ENCODE measurements around the gene MRPL10.
"Not testable (repeated sequence)": the region's sequence is repeated elsewhere in the genome, so short reads cannot be mapped to it uniquely, and the experiment has no call there.

Gene MRPL10

GRCh38 chr17:47792979-47793378 lies 38.4 kb downstream of the MRPL10 start:
- Histone ChIP-seq H3K9ac (ENCODE audit: low read depth, low read length) (no peak overlapping the region), H3K27me3 (ENCODE audit: insufficient read depth, low read length) (peaks cover 74% of the 10 kb centered on the region), H3K9me3 (ENCODE audit: insufficient read depth, low read depth, low read length) (no peaks in the 10 kb centered on the region), H3K4me3 (ENCODE audit: low read length) (no peak overlapping the region), H3K4me1 (ENCODE audit: insufficient read depth, low read length) (no peaks in the 10 kb centered on the region), H3K27ac (ENCODE audit: low read length) (no peak overlapping the region), H3K36me3 (ENCODE audit: insufficient read depth, low read depth, low read length) (no peaks in the 10 kb centered on the region)

- Histone ChIP-seq H3K4me1 (ENCODE audit: insufficient read depth, low read length) (no peaks in the 10 kb centered on the region), H3K9ac (ENCODE audit: low read depth, low read length) (no peak overlapping the region), H3K27ac (ENCODE audit: low read length) (no peak overlapping the region), H3K36me3 (ENCODE audit: insufficient read depth, low read depth, low read length) (no peaks in the 10 kb centered on the region), H3K4me3 (ENCODE audit: low read length) (no peak overlapping the region), H3K9me3 (ENCODE audit: insufficient read depth, low read depth, low read length) (no peaks in the 10 kb centered on the region), H3K27me3 (ENCODE audit: insufficient read depth, low read length) (peaks cover 78% of the 10 kb centered on the region)
These were observed 38.9 kb downstream of the MRPL10 start for GRCh38 chr17:47792457-47792856.

- H3K36me3 ChIP-seq (ENCODE audit: insufficient read depth, low read depth, low read length), result no peaks in the 10 kb centered on the region
- no peak overlapping the region for H3K9ac ChIP-seq (ENCODE audit: low read depth, low read length)
- no peaks in the 10 kb centered on the region for H3K9me3 ChIP-seq (ENCODE audit: insufficient read depth, low read depth, low read length)
- H3K4me3 ChIP-seq (ENCODE audit: low read length), result no peak overlapping the region
- H3K4me1 ChIP-seq (ENCODE audit: insufficient read depth, low read length), result no peaks in the 10 kb centered on the region
- H3K27ac ChIP-seq (ENCODE audit: low read length), result no peak overlapping the region
- H3K27me3 ChIP-seq (ENCODE audit: insufficient read depth, low read length), result peaks cover 78% of the 10 kb centered on the region
These were observed 40.3 kb downstream of the MRPL10 start for GRCh38 chr17:47791025-47791424.

GRCh38 chr17:47789611-47790561 lies 41.5 kb downstream of the MRPL10 start:
- Histone ChIP-seq H3K36me3 (ENCODE audit: insufficient read depth, low read depth, low read length) (no peaks in the 10 kb centered on the region), H3K9ac (ENCODE audit: low read depth, low read length) (peak overlapping the region; percentile 70; the same call in 1 of the 2 replicates), H3K4me3 (ENCODE audit: low read length) (peak overlapping the region; percentile 79), H3K27me3 (ENCODE audit: insufficient read depth, low read length) (peaks cover 70% of the 10 kb centered on the region), H3K27ac (ENCODE audit: low read length) (no peak overlapping the region), H3K9me3 (ENCODE audit: insufficient read depth, low read depth, low read length) (no peaks in the 10 kb centered on the region), H3K4me1 (ENCODE audit: insufficient read depth, low read length) (no peaks in the 10 kb centered on the region)

- H3K27me3 ChIP-seq (ENCODE audit: insufficient read depth, low read length), result peaks cover 41% of the 10 kb centered on the region
These were observed 45.7 kb downstream of the MRPL10 start for GRCh38 chr17:47785538-47786123.

GRCh38 chr17:47781397-47781796 lies 49.9 kb downstream of the MRPL10 start:
- Histone ChIP-seq H3K4me3 (ENCODE audit: low read length) (no peak overlapping the region), H3K27ac (ENCODE audit: low read length) (no peak overlapping the region), H3K27me3 (ENCODE audit: insufficient read depth, low read length) (peaks cover 11% of the 10 kb centered on the region; the same call in 1 of the 2 replicates), H3K4me1 (ENCODE audit: insufficient read depth, low read length) (no peaks in the 10 kb centered on the region), H3K9ac (ENCODE audit: low read depth, low read length) (no peak overlapping the region), H3K9me3 (ENCODE audit: insufficient read depth, low read depth, low read length) (no peaks in the 10 kb centered on the region), H3K36me3 (ENCODE audit: insufficient read depth, low read depth, low read length) (no peaks in the 10 kb centered on the region)

More at GRCh38 chr17:47785538-47786123, 45.7 kb downstream of the MRPL10 start:
- Histone ChIP-seq H3K4me3 (ENCODE audit: low read length) (no peak overlapping the region), H3K27ac (ENCODE audit: low read length) (no peak overlapping the region), H3K4me1 (ENCODE audit: insufficient read depth, low read length) (no peaks in the 10 kb centered on the region), H3K9me3 (ENCODE audit: insufficient read depth, low read depth, low read length) (no peaks in the 10 kb centered on the region), H3K36me3 (ENCODE audit: insufficient read depth, low read depth, low read length) (no peaks in the 10 kb centered on the region), H3K9ac (ENCODE audit: low read depth, low read length) (no peak overlapping the region)

GRCh38 chr17:47778184-47778635 lies 53.1 kb downstream of the MRPL10 start:
- H3K27me3 ChIP-seq (ENCODE audit: insufficient read depth, low read length), result peaks cover 27% of the 10 kb centered on the region

GRCh38 chr17:47776330-47777197 lies 54.8 kb downstream of the MRPL10 start:
- no peak overlapping the region for H3K9ac ChIP-seq (ENCODE audit: low read depth, low read length)
- peaks cover 28% of the 10 kb centered on the region for H3K27me3 ChIP-seq (ENCODE audit: insufficient read depth, low read length)
- H3K9me3 ChIP-seq (ENCODE audit: insufficient read depth, low read depth, low read length), result no peaks in the 10 kb centered on the region
- H3K27ac ChIP-seq (ENCODE audit: low read length), result no peak overlapping the region
- H3K4me3 ChIP-seq (ENCODE audit: low read length), result no peak overlapping the region
- no peaks in the 10 kb centered on the region for H3K36me3 ChIP-seq (ENCODE audit: insufficient read depth, low read depth, low read length)
- H3K4me1 ChIP-seq (ENCODE audit: insufficient read depth, low read length), result no peaks in the 10 kb centered on the region

More at GRCh38 chr17:47778184-47778635, 53.1 kb downstream of the MRPL10 start:
- Histone ChIP-seq H3K27ac (ENCODE audit: low read length) (no peak overlapping the region), H3K4me1 (ENCODE audit: insufficient read depth, low read length) (no peaks in the 10 kb centered on the region), H3K9me3 (ENCODE audit: insufficient read depth, low read depth, low read length) (no peaks in the 10 kb centered on the region), H3K36me3 (ENCODE audit: insufficient read depth, low read depth, low read length) (no peaks in the 10 kb centered on the region), H3K9ac (ENCODE audit: low read depth, low read length) (no peak overlapping the region), H3K4me3 (ENCODE audit: low read length) (no peak overlapping the region)

- Histone ChIP-seq H3K27ac (ENCODE audit: low read length) (no peak overlapping the region), H3K4me1 (ENCODE audit: insufficient read depth, low read length) (no peaks in the 10 kb centered on the region), H3K4me3 (ENCODE audit: low read length) (no peak overlapping the region), H3K9me3 (ENCODE audit: insufficient read depth, low read depth, low read length) (no peaks in the 10 kb centered on the region; the same call in 1 of the 2 replicates), H3K27me3 (ENCODE audit: insufficient read depth, low read length) (peaks cover 28% of the 10 kb centered on the region), H3K36me3 (ENCODE audit: insufficient read depth, low read depth, low read length) (no peaks in the 10 kb centered on the region), H3K9ac (ENCODE audit: low read depth, low read length) (no peak overlapping the region)
These were observed 56.3 kb downstream of the MRPL10 start for GRCh38 chr17:47774987-47775580.

- peaks cover 28% of the 10 kb centered on the region for H3K27me3 ChIP-seq (ENCODE audit: insufficient read depth, low read length)
- H3K9ac ChIP-seq (ENCODE audit: low read depth, low read length), result no peak overlapping the region
- H3K27ac ChIP-seq (ENCODE audit: low read length), result no peak overlapping the region
- no peaks in the 10 kb centered on the region for H3K36me3 ChIP-seq (ENCODE audit: insufficient read depth, low read depth, low read length)
- no peaks in the 10 kb centered on the region for H3K4me1 ChIP-seq (ENCODE audit: insufficient read depth, low read length)
- H3K9me3 ChIP-seq (ENCODE audit: insufficient read depth, low read depth, low read length), result no peaks in the 10 kb centered on the region; the same call in 1 of the 2 replicates
- no peak overlapping the region for H3K4me3 ChIP-seq (ENCODE audit: low read length)
These were observed 57.0 kb downstream of the MRPL10 start for GRCh38 chr17:47774331-47774730.

- H3K4me1 ChIP-seq (ENCODE audit: insufficient read depth, low read length); H3K27ac ChIP-seq (ENCODE audit: low read length); H3K9ac ChIP-seq (ENCODE audit: low read depth, low read length); H3K9me3 ChIP-seq (ENCODE audit: insufficient read depth, low read depth, low read length); H3K4me3 ChIP-seq (ENCODE audit: low read length); H3K36me3 ChIP-seq (ENCODE audit: insufficient read depth, low read depth, low read length): not testable (repeated sequence)
- peaks cover 28% of the 10 kb centered on the region for H3K27me3 ChIP-seq (ENCODE audit: insufficient read depth, low read length)
These were observed 57.7 kb downstream of the MRPL10 start for GRCh38 chr17:47773649-47774048.
